ENCODE data around the gene ZNF564. TPM values are rescaled to one million over a fixed set of nuclear protein-coding genes. Genes with fewer than 3 reads are reported as not detected.

The ZNF564 gene
- total and polyA plus RNA-seq, 2 of the 13 experiments (the other 11 are each of a cell fraction or from before 2014, with no cell fraction given): 2.3 to 11.1 TPM

DNA sequence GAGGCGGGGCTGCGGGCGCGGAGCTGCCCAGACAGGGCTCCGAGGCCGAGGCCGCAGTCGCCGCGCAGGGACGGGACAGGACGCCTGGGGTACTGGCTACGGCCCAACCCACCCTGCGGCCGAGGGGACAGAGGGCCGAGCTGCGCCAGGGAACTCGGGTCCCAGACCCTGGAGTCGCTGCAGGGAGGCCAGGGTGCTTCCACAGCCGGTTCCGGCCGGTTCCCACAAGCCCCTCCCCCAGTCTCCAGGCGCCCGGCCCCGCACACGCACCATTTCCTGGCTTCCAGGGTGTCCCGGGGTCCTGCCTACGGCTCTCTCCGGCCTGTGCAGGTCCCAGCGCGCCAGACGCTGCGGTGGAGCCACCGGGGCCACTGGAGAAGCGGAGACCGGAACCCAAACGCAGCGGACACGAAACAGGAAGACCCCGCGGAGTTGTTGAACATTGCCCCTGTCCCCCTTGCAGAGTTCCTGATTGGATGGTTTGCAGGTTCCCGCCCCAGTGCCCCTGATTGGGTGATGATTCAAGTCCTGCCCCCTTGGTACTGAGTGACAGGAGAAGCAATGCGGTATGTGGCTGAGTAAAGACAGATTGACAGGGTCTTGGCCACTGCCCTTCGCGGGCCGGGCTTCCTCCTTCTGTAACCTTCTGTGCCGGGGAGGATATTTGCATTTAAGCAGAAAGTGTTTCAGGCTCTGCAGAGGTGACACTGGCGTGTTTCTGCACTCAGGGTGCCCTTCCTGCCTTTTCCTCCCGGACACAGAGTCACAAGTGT is at the start of gene ZNF564 (continued):
- no peak; the same call in 1 of the 2 replicates for TF ChIP-seq ERF (CRISPR knock-in tag; IDR thresholded peaks at IDR 0.05)
- TF ChIP-seq GLI4 (CRISPR knock-in tag; IDR thresholded peaks at IDR 0.05; ENCODE audit: borderline replicate concordance): peak; percentile 81; the same call in 1 of the 2 replicates
- TF ChIP-seq NKX3-1 (CRISPR knock-in tag; IDR thresholded peaks at IDR 0.05): peak; percentile 59; the same call in 1 of the 2 replicates
- no peak for TF ChIP-seq GZF1 (CRISPR knock-in tag; IDR thresholded peaks at IDR 0.05)
- TF ChIP-seq ZNF850 (CRISPR knock-in tag; conservative IDR thresholded peaks at IDR 0.05): peak; percentile 95
- no peak for TF ChIP-seq MEF2D (CRISPR knock-in tag; IDR thresholded peaks at IDR 0.05)
- TF ChIP-seq, protein P1, sequence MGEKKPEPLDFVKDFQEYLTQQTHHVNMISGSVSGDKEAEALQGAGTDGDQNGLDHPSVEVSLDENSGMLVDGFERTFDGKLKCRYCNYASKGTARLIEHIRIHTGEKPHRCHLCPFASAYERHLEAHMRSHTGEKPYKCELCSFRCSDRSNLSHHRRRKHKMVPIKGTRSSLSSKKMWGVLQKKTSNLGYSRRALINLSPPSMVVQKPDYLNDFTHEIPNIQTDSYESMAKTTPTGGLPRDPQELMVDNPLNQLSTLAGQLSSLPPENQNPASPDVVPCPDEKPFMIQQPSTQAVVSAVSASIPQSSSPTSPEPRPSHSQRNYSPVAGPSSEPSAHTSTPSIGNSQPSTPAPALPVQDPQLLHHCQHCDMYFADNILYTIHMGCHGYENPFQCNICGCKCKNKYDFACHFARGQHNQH (CRISPR knock-in tag; IDR thresholded peaks at IDR 0.05): peak; percentile 78
- no peak for TF ChIP-seq LCORL (IDR thresholded peaks at IDR 0.05)
- peak; percentile 87 for TF ChIP-seq LCORL (CRISPR knock-in tag; IDR thresholded peaks at IDR 0.05)
- no peak for TF ChIP-seq TBP (CRISPR knock-in tag; IDR thresholded peaks at IDR 0.05)
- peak; percentile 92; the same call in 1 of the 2 replicates for TF ChIP-seq FOXC1 (CRISPR knock-in tag; IDR thresholded peaks at IDR 0.05; ENCODE audit: borderline replicate concordance)
- TF ChIP-seq, protein P2, sequence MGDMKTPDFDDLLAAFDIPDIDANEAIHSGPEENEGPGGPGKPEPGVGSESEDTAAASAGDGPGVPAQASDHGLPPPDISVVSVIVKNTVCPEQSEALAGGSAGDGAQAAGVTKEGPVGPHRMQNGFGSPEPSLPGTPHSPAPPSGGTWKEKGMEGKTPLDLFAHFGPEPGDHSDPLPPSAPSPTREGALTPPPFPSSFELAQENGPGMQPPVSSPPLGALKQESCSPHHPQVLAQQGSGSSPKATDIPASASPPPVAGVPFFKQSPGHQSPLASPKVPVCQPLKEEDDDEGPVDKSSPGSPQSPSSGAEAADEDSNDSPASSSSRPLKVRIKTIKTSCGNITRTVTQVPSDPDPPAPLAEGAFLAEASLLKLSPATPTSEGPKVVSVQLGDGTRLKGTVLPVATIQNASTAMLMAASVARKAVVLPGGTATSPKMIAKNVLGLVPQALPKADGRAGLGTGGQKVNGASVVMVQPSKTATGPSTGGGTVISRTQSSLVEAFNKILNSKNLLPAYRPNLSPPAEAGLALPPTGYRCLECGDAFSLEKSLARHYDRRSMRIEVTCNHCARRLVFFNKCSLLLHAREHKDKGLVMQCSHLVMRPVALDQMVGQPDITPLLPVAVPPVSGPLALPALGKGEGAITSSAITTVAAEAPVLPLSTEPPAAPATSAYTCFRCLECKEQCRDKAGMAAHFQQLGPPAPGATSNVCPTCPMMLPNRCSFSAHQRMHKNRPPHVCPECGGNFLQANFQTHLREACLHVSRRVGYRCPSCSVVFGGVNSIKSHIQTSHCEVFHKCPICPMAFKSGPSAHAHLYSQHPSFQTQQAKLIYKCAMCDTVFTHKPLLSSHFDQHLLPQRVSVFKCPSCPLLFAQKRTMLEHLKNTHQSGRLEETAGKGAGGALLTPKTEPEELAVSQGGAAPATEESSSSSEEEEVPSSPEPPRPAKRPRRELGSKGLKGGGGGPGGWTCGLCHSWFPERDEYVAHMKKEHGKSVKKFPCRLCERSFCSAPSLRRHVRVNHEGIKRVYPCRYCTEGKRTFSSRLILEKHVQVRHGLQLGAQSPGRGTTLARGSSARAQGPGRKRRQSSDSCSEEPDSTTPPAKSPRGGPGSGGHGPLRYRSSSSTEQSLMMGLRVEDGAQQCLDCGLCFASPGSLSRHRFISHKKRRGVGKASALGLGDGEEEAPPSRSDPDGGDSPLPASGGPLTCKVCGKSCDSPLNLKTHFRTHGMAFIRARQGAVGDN (CRISPR knock-in tag; IDR thresholded peaks at IDR 0.05): peak; percentile 86
- 0 out of 4 replicates have a peak, but pooled peaks of 1 of the 2 experiments have one; percentile 15 for TF ChIP-seq NR2F1 (CRISPR knock-in tag; IDR thresholded peaks at IDR 0.05)
- peak; percentile 70; the same call in 1 of the 2 replicates for TF ChIP-seq ZNF12 (CRISPR knock-in tag; IDR thresholded peaks at IDR 0.05)
- TF ChIP-seq DR1 (CRISPR knock-in tag; IDR thresholded peaks at IDR 0.05): peak; percentile 76; the same call in 1 of the 2 replicates
- 0 out of 2 replicates have a peak, but pooled peaks have one; percentile 2 for TF ChIP-seq REXO4 (CRISPR knock-in tag; IDR thresholded peaks at IDR 0.05; ENCODE audit: borderline replicate concordance)
- TF ChIP-seq, protein P3, sequence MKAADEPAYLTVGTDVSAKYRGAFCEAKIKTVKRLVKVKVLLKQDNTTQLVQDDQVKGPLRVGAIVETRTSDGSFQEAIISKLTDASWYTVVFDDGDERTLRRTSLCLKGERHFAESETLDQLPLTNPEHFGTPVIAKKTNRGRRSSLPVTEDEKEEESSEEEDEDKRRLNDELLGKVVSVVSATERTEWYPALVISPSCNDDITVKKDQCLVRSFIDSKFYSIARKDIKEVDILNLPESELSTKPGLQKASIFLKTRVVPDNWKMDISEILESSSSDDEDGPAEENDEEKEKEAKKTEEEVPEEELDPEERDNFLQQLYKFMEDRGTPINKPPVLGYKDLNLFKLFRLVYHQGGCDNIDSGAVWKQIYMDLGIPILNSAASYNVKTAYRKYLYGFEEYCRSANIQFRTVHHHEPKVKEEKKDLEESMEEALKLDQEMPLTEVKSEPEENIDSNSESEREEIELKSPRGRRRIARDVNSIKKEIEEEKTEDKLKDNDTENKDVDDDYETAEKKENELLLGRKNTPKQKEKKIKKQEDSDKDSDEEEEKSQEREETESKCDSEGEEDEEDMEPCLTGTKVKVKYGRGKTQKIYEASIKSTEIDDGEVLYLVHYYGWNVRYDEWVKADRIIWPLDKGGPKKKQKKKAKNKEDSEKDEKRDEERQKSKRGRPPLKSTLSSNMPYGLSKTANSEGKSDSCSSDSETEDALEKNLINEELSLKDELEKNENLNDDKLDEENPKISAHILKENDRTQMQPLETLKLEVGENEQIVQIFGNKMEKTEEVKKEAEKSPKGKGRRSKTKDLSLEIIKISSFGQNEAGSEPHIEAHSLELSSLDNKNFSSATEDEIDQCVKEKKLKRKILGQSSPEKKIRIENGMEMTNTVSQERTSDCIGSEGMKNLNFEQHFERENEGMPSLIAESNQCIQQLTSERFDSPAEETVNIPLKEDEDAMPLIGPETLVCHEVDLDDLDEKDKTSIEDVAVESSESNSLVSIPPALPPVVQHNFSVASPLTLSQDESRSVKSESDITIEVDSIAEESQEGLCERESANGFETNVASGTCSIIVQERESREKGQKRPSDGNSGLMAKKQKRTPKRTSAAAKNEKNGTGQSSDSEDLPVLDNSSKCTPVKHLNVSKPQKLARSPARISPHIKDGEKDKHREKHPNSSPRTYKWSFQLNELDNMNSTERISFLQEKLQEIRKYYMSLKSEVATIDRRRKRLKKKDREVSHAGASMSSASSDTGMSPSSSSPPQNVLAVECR (CRISPR knock-in tag; IDR thresholded peaks at IDR 0.05; ENCODE audit: borderline replicate concordance): peak; percentile 98
- peak; percentile 97 for TF ChIP-seq GABPB1 (CRISPR knock-in tag; IDR thresholded peaks at IDR 0.05)
- no peak for TF ChIP-seq ZNF138 (CRISPR knock-in tag; IDR thresholded peaks at IDR 0.05; ENCODE audit: low read depth)
- TF ChIP-seq ZSCAN21 (CRISPR knock-in tag; IDR thresholded peaks at IDR 0.05; ENCODE audit: borderline replicate concordance): no peak
